SH-SY5Y (cell line): ENCODE results near the gene HABP2.

ENCODE experiments used
- GATA2 ChIP-seq: IDR thresholded peaks from 2 replicates; pipeline ENCODE4 v1.6.1; 2011; ENCODE audit warnings: mild to moderate bottlenecking, low read depth, low read length
- GATA3 ChIP-seq: IDR thresholded peaks from 2 replicates; pipeline ENCODE4 v1.6.1; 2011; ENCODE audit warnings: low read depth, mild to moderate bottlenecking, low read length, moderate library complexity

DNA sequence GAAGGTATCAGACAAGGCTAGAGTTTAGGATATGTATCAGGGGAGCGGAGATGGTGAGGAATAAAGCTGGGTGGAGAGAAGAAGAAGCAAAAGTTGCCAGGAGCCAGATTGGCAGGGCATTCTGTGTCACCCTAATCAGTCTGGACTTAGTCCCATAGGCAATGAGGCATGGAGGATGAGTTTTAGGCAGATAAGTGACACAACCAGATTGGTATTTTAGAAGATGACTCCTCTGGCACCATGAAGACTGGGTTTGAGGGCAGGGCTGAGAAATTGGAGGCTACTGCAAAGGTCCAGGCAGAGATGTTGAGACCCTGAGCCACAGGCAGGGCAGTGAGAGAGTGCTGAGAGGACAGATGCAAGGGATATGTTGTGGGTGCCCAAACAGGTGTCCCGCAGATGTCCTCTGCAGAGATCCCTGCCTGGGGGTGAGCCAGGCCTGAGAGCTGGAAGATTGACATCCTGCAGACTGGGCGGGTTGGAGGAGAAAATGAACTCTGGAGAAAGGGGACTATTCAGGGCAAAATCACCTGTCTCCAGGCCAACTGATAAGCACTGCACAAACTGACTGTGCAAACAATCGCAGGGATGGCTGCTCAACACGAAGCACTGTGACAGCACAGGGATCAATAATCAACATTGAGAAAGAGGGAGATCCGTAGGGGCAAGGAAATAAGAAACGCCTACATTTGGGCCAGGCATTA lies 11.9 kb upstream of the HABP2 start:
- TF ChIP-seq GATA2 (no peak), GATA3 (no peak)
